Thoracic aorta (tissue), 2 donors: Measurements from ENCODE around the gene NXNL2. TPM values are rescaled to one million over a fixed set of nuclear protein-coding genes. Genes with fewer than 3 reads are reported as not detected.
A peak's percentile ranks its signal among the peaks of the same experiment; 100 is the strongest.

Experiments used
- ATAC-seq: fragments of 150-250 bp; one replicate; pipeline ENCODE4 v1.8.0; 2017; ENCODE audit warnings: low read depth; ENCODE audit not compliant: insufficient number of reproducible peaks, low FRiP score
- DNase-seq: peaks from one replicate; pipeline ENCODE4 v3.0.0-alpha.2; 2020; ENCODE audit warnings: low spot score
- H3K27ac ChIP-seq, 2 donors: fragments of 200-600 bp; sonication (generic); 1 replicate in 1 of 2; 2 replicates in 1 of 2; pipeline ENCODE4 v1.5.1; 2016; ENCODE audit warnings: mild to moderate bottlenecking in 2 of 2, moderate library complexity in 2 of 2
- H3K27me3 ChIP-seq: fragments of 200-600 bp; sonication (generic); replicated peaks from 2 replicates; pipeline ENCODE4 v1.6.0; 2016; ENCODE audit warnings: mild to moderate bottlenecking; ENCODE audit not compliant: insufficient read depth
- H3K36me3 ChIP-seq: fragments of 200-600 bp; sonication (generic); one replicate; pipeline ENCODE4 v1.5.1; 2016
- H3K4me1 ChIP-seq, 2 donors: fragments of 200-600 bp; sonication (generic); 1 replicate in 1 of 2; 2 replicates in 1 of 2; pipeline versions ENCODE4 v1.5.1 to v1.6.0; 2016; ENCODE audit warnings: low read depth in 2 of 2, mild to moderate bottlenecking in 1 of 2; ENCODE audit not compliant: control insufficient read depth in 1 of 2
- H3K4me3 ChIP-seq: fragments of 200-600 bp; sonication (generic); 2 replicates; pipeline ENCODE4 v1.5.1; 2016; ENCODE audit warnings: mild to moderate bottlenecking
- H3K9me3 ChIP-seq: fragments of 200-600 bp; sonication (generic); 2 replicates; pipeline ENCODE4 v1.5.1; 2016
- total RNA-seq, 2 donors: library from RNA; depleted of rRNA; stranded (reverse); fragments of >200 nt; gene quantifications; one replicate each; pipeline versions ENCODE4 v1.1.0 to v1.2.3, GENCODE V29; 2016
- TF ChIP-seq, protein P1 (sequence below): fragments of 200-600 bp; sonication (generic); IDR thresholded peaks from one replicate; pipeline ENCODE4 v1.5.1; 2019; ENCODE audit warnings: antibody characterized with exemption

Gene NXNL2
- total RNA-seq = 1 to 10 TPM in 1 of 2 donors, not detected in 1; 1.8 TPM

DNA sequence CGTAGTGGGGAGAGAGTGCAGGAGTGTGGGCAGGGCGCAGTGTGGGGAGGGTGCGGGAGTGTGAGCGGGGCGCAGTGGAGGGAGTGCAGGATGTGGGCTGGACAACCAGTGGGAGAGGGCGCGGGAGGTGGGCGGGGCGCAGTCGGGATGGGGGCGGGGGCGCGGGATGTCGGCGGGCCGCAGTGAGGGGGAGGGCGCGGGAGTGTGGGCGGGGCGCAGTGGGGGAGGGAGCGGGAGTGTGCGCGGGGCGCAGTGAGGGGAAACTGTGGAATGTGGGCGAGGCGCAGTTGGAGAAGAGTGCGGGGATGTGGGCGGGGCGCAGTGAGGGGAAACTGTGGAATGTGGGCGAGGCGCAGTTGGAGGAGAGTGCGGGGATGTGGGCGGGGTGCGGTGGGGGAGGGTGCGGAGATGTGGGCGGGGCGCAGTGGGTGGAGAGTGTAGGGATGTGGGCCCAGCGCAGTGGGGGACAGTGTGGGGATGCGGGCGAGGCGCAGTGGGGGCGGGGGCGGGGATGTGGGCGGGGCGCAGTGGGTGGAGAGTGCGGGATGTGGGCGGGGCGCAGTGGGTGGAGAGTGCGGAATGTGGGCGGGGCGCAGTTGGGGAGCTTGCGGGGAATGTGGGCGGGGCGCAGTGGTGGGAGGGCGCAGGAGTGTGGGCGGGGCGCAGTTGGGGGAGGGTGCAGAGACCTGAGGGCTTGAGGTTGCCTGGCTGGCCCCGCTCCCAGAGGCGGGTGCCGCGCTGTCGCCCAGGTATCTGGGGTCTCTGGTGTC, at the start of gene NXNL2:
TSS of gene NXNL2 (plus strand) at position 723 of the 770 bp plus-strand sequence. CDS start 257 bp downstream, outside the sequence.
- Histone ChIP-seq H3K4me1 (peaks cover 0 to 53% of the 10 kb centered on the region in 2 donors), H3K36me3 (no peaks in the 10 kb centered on the region), H3K9me3 (no peaks in the 10 kb centered on the region), H3K27me3 (no peaks in the 10 kb centered on the region), H3K27ac (peak within 1 kb of the TSS; percentile 88 to 95), H3K4me3 (peak within 1 kb of the TSS; percentile 80)
- peak; percentile 36 for DNase-seq
- TF ChIP-seq, protein P1, sequence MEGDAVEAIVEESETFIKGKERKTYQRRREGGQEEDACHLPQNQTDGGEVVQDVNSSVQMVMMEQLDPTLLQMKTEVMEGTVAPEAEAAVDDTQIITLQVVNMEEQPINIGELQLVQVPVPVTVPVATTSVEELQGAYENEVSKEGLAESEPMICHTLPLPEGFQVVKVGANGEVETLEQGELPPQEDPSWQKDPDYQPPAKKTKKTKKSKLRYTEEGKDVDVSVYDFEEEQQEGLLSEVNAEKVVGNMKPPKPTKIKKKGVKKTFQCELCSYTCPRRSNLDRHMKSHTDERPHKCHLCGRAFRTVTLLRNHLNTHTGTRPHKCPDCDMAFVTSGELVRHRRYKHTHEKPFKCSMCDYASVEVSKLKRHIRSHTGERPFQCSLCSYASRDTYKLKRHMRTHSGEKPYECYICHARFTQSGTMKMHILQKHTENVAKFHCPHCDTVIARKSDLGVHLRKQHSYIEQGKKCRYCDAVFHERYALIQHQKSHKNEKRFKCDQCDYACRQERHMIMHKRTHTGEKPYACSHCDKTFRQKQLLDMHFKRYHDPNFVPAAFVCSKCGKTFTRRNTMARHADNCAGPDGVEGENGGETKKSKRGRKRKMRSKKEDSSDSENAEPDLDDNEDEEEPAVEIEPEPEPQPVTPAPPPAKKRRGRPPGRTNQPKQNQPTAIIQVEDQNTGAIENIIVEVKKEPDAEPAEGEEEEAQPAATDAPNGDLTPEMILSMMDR = no peak
- ATAC-seq = peak; percentile 34

DNA sequence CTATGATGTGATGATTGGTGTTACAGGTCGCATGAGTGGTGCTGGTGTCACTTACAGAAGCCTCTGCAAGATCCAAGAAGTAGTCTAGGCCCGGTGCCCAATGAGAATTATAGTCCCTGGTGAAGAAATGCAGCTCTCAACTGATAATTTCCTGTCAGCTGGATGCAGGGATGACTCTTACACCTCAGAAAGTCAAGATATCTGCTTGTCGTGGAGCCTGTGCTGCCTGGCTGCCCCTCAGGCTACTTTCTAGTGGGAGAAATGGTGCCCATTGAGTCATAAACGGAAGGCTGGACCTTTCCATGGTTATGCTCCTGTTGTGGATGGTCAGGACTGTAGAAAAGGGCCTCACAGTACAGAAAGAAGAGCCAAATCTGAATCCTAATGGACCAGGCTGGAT, 46.8 kb upstream of the NXNL2 start:
- no peak for ATAC-seq
- Histone ChIP-seq H3K4me3 (no peak overlapping the region), H3K4me1 (no peaks in the 10 kb centered on the region), H3K36me3 (no peaks in the 10 kb centered on the region), H3K27ac (no peak overlapping the region), H3K27me3 (no peaks in the 10 kb centered on the region), H3K9me3 (no peaks in the 10 kb centered on the region)
- TF ChIP-seq, protein P1 = no peak
- no peak for DNase-seq

DNA sequence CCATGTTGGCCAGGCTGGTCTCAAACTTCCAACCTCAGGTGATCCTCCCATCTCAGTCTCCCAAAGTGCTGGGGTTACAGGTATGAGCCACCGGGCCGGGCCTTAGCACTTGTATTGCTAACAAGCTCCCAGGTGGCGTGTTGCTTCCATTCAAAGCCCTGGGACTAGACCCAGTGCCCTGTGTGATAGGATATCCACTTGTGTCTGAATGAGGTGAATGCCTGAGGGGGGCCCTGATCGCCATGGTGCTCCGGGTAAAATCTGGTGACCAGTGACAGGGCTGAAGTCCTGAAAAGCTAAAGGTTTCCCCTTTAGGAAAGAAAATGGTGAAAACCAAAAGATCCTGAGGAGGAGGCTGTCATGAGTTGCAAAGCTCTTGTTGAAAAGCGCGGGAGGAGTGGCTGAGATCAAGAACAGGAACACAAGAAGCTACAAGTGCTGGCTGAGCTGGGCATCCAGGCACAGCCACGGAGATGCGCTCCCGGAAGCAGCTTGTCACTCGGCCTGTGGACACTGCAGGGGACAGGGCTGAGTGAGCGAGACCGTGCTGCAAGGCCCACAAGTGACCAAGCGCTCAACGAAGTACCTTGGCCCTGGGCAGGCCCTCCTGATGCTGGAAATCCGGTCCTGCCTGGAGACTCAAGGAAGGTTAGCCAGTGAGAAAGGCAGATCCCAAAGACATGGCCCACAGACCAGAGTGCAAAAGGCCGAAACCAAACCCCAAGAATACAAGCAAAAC, 39.8 kb upstream of the NXNL2 start:
- no peak for ATAC-seq
- no peak for DNase-seq
- TF ChIP-seq, protein P1 = no peak

DNA sequence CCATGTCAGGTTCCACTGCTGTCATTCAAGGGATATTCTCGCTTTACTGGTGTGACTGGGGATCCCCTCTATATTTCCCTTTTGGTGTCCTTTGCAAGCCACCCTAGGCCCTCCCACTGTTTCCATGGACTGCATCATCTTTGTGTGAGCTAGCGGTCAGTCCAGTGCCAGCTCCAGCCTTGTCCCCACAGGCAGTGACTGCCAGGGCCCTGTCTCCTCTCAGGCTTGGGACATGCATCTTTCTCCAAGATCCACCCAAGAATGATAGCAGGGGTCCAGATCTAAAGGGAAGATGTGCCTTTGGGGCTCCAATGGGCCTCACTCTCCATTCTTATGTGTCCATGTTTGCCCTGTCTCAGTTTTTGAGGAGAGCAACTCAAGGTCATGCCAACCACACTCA, 37.8 kb upstream of the NXNL2 start:
- no peak overlapping the region for H3K27ac ChIP-seq
- no peaks in the 10 kb centered on the region for H3K36me3 ChIP-seq
- H3K9me3 ChIP-seq = no peaks in the 10 kb centered on the region
- H3K4me1 ChIP-seq = no peaks in the 10 kb centered on the region
- TF ChIP-seq, protein P1 = no peak
- H3K4me3 ChIP-seq = no peak overlapping the region
- no peak for DNase-seq
- no peaks in the 10 kb centered on the region for H3K27me3 ChIP-seq
- ATAC-seq = no peak

More for the DNA sequence above, 39.8 kb upstream of the NXNL2 start:
- no peak overlapping the region for H3K4me3 ChIP-seq
- H3K27me3 ChIP-seq = no peaks in the 10 kb centered on the region
- H3K4me1 ChIP-seq = no peaks in the 10 kb centered on the region
- H3K9me3 ChIP-seq = no peaks in the 10 kb centered on the region
- H3K36me3 ChIP-seq = no peaks in the 10 kb centered on the region
- no peak overlapping the region for H3K27ac ChIP-seq

DNA sequence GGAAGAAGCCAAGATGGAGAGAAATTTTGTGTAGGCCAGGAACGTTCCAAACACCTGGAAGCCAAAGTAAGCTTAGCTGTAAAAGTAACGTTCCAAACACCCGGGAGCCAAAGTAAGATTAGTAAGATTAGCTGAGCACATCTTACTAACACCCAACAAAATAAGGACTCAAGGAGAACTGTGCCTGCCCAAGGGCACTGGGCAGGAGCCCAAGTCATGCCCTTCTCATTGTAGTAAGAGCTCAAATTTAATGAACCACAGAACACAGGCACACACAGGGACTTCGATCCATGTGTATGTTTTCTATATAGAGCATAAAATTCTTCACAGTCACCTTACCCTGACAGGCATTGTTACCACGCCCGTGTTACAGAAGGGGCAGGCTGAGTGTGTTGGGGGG, 36.1 kb upstream of the NXNL2 start:
- Histone ChIP-seq H3K4me1 (no peaks in the 10 kb centered on the region), H3K4me3 (no peak overlapping the region), H3K27ac (no peak overlapping the region), H3K9me3 (no peaks in the 10 kb centered on the region), H3K36me3 (no peaks in the 10 kb centered on the region), H3K27me3 (no peaks in the 10 kb centered on the region)
- ATAC-seq (no peak), DNase-seq (no peak)
- TF ChIP-seq, protein P1 = no peak
